K562 (cell line): Measurements from ENCODE around the gene BOD1L1. TPM values are rescaled to one million over a fixed set of nuclear protein-coding genes. Genes with fewer than 3 reads are reported as not detected.
A peak's percentile ranks its signal among the peaks of the same experiment; 100 is the strongest.

Experiments used
- ATAC-seq: fragments of 200-7000 bp; cut with Tn5 transposase; 3 replicates; pipeline ENCODE4 v1.9.1; 2020; ENCODE audit warnings: moderate library complexity
- BruUV-seq: library from RNA; stranded (reverse); fragments of 400-500 nt; replicated peaks from 2 replicates; lab custom pipeline; 2021; lab: Mats Ljungman, UMichigan
- CTCF ChIA-PET: fragments of 300-600 bp; formaldehyde crosslinking; extraction: SDS; loops from one replicate; lab custom pipeline; 2021; ENCODE audit warnings: low intra/inter-chr PET ratio; lab: Yijun Ruan, JAX
- POLR2A ChIA-PET: fragments of 300-600, 350-650 bp; sonication (Branson Sonifier 250); formaldehyde crosslinking; extraction: SDS; loops from one replicate; lab custom pipeline; 2021; ENCODE audit warnings: antibody characterized with exemption, inconsistent platforms; lab: Yijun Ruan, JAX
- DNase-seq, 4 experiments: peaks; one replicate each; pipeline versions ENCODE4 v3.0.0 to v3.0.0-alpha.2; 2011 to 2018; ENCODE audit warnings: low spot score in 3 of 4, mixed read lengths in 3 of 4; ENCODE audit errors: extremely low read depth in 1 of 4
- FAIRE-seq: peaks from 2 replicates; lab custom pipeline; 2011; peaks lifted over from hg19 to GRCh38; lab: Jason Lieb, UNC
- H2AFZ ChIP-seq: 2 replicates; pipeline ENCODE4 v1.6.0; 2011; ENCODE audit warnings: low read depth, low read length, control low read depth, inconsistent platforms
- H3K27ac ChIP-seq: fragments of 200-600 bp; 3 replicates; pipeline ENCODE4 v1.8.0; 2011; ENCODE audit warnings: low read depth, mild to moderate bottlenecking, control low read depth, inconsistent platforms, low read length, moderate library complexity, mixed read lengths; ENCODE audit errors: extremely low read depth
- H3K27me3 ChIP-seq, 2 experiments: fragments of 300-600 bp in 1 of 2; 2 replicates in 1 of 2; 3 replicates in 1 of 2; pipeline versions ENCODE4 v1.6.0 to v1.8.0; 2011; ENCODE audit warnings: inconsistent platforms in 2 of 2, low read length in 2 of 2, mild to moderate bottlenecking in 1 of 2, mixed read lengths in 1 of 2, moderate library complexity in 1 of 2; ENCODE audit not compliant: control insufficient read depth in 2 of 2, insufficient read depth in 2 of 2
- H3K36me3 ChIP-seq: fragments of 300-600 bp; 3 replicates; pipeline ENCODE4 v1.8.0; 2011; ENCODE audit warnings: mild to moderate bottlenecking, low read length, inconsistent platforms; ENCODE audit not compliant: control insufficient read depth, insufficient read depth
- H3K4me1 ChIP-seq, 2 experiments: fragments of 200-600 bp in 1 of 2; replicated peaks in 1 of 2; 2 replicates in 1 of 2; 3 replicates in 1 of 2; pipeline versions ENCODE4 v1.5.1 to v1.8.0; 2011; ENCODE audit warnings: inconsistent platforms in 2 of 2, low read length in 2 of 2, mild to moderate bottlenecking in 1 of 2, mixed read lengths in 1 of 2, moderate library complexity in 1 of 2; ENCODE audit not compliant: control insufficient read depth in 2 of 2, insufficient read depth in 2 of 2
- H3K4me2 ChIP-seq: 2 replicates; pipeline ENCODE4 v1.6.1; 2011; ENCODE audit warnings: low read length, control low read depth, inconsistent platforms, mixed read lengths; ENCODE audit not compliant: insufficient read depth
- H3K4me3 ChIP-seq: fragments of 200-600 bp; sonication (generic), shearing (Covaris generic); 2 replicates; pipeline ENCODE4 v1.5.1; 2016; ENCODE audit warnings: control low read depth, inconsistent platforms
- H3K79me2 ChIP-seq: fragments of 200-600 bp; 3 replicates; pipeline ENCODE4 v1.8.0; 2011; ENCODE audit warnings: low read length, inconsistent platforms; ENCODE audit not compliant: control insufficient read depth, insufficient read depth
- H3K9ac ChIP-seq, 2 experiments: 2 replicates each; pipeline versions ENCODE4 v1.6.0 to v1.6.1; 2011; ENCODE audit warnings: low read depth in 2 of 2, low read length in 2 of 2, control low read depth in 1 of 2, inconsistent platforms in 1 of 2, mild to moderate bottlenecking in 1 of 2, mixed read lengths in 1 of 2; ENCODE audit not compliant: insufficient read depth in 1 of 2
- H3K9me1 ChIP-seq: one replicate; pipeline ENCODE4 v1.6.0; 2011; ENCODE audit warnings: inconsistent platforms, mild to moderate bottlenecking, low read length, moderate library complexity; ENCODE audit not compliant: control insufficient read depth, insufficient read depth
- H3K9me3 ChIP-seq: replicated peaks from 2 replicates; pipeline ENCODE4 v1.5.1; 2011; ENCODE audit warnings: low read depth, low read length, inconsistent platforms; ENCODE audit not compliant: control insufficient read depth, insufficient read depth
- H4K20me1 ChIP-seq: replicated peaks from 2 replicates; pipeline ENCODE4 v1.6.1; 2011; ENCODE audit warnings: low read length, inconsistent platforms, mixed read lengths; ENCODE audit not compliant: control insufficient read depth, insufficient read depth
- CC2D1A ChIP-seq: fragments of 450-650 bp; IDR thresholded peaks from 2 replicates; pipeline ENCODE4 v1.6.1; 2017; ENCODE audit warnings: mild to moderate bottlenecking
- HNRNPLL ChIP-seq: fragments of 200-400 bp; formaldehyde crosslinking; IDR thresholded peaks from 2 replicates; pipeline ENCODE4 v1.6.1; 2017; ENCODE audit warnings: low read length, low read depth, mild to moderate bottlenecking; ENCODE audit not compliant: poor library complexity, severe bottlenecking
- WGBS: fragments of 100-300 bp; shearing (Covaris generic); methylation state at CpG from one replicate; pipeline ENCODE4 v1.1.6; 2016; ENCODE audit warnings: low coverage, mixed read lengths; ENCODE audit not compliant: insufficient coverage; ENCODE audit errors: missing lambda C conversion rate; 5-methylcytosine and 5-hydroxymethylcytosine counted together
- in situ Hi-C: fragments of 300-500 bp; cut with MboI; formaldehyde crosslinking; loops from 4 replicates; pipeline ENCODE4 v1.15.0; 2018; ENCODE audit warnings: inconsistent platforms, mixed read lengths
- intact Hi-C: fragments of 100-400 bp; cut with micrococcal nuclease; formaldehyde crosslinking; loops from 2 replicates; pipeline ENCODE4 v1.14.2; 2022
- polyA plus RNA-seq, 8 experiments: library from polyadenylated mRNA; depleted of rRNA in 4 of 8; stranded (reverse) in 5 of 8; unstranded in 3 of 8; fragments of >200 nt; fragmentation: Nextera tagmentation in 2 of 8; fragmentation: Illumina TruSeq in 1 of 8; extraction: Ambion mirVana in 2 of 8; extraction: Trizol in 1 of 8; gene quantifications; 2 replicates each; pipeline versions ENCODE4 v1.2.1 to v1.2.3, GENCODE V29; 2011 to 2014; ENCODE audit warnings: inconsistent platforms in 1 of 8, missing spikeins in 1 of 8
- total RNA-seq, 7 experiments: library from RNA; depleted of rRNA in 6 of 7; stranded (reverse); fragments of >200 nt in 6 of 7; fragmentation: Illumina TruSeq in 2 of 7; extraction: Trizol in 2 of 7; gene quantifications; 2 replicates each; pipeline versions ENCODE4 v1.2.1 to v1.2.3, GENCODE V29; 2011 to 2021; ENCODE audit warnings: low replicate concordance in 1 of 7

Gene BOD1L1
- total and polyA plus RNA-seq, 9 of the 15 experiments (the other 6 are each of a cell fraction or from before 2014, with no cell fraction given): 4.8 to 23.2 (median 17.7) TPM

- ATAC-seq (no peak), DNase-seq (peak in 1 of 4 experiments; percentile 4), FAIRE-seq (no peak)
- no peak overlapping the region for H3K9ac ChIP-seq
- no peaks in the 10 kb centered on the region for H4K20me1 ChIP-seq
- no peak overlapping the region for H3K4me3 ChIP-seq
- in situ Hi-C loops: no loop called here
- TF ChIP-seq HNRNPLL (peak; percentile 75), CC2D1A (no peak)
- no TSS peak for BruUV-seq
- CTCF ChIA-PET: no interaction called here
- intact Hi-C loops: no loop called here
- no peaks in the 10 kb centered on the region for H3K36me3 ChIP-seq
- H3K79me2 ChIP-seq: no peaks in the 10 kb centered on the region
- peaks cover 4 to 39% of the 10 kb centered on the region in 2 experiments; a peak in 4 of 5 replicates for H3K27me3 ChIP-seq
- no peaks in the 10 kb centered on the region for H3K9me3 ChIP-seq
- no peak overlapping the region for H3K4me2 ChIP-seq
- H3K9me1 ChIP-seq: no peaks in the 10 kb centered on the region
- POLR2A ChIA-PET: interaction anchor here (1.2 kb wide), 1 partner anchor 8 kb away, joined by 3 read pairs; no protein-coding TSS in a partner anchor
- WGBS: 54% methylated on average over 35 of the region's 36 CpGs
- no peak overlapping the region for H2AFZ ChIP-seq
- H3K4me1 ChIP-seq: peaks cover 4 to 21% of the 10 kb centered on the region in 2 experiments; a peak in 4 of 5 replicates
- H3K27ac ChIP-seq: no peak overlapping the region
Observed at GRCh38 chr4:13524504-13525243, 102.9 kb downstream of the BOD1L1 start.
